Measurements from ENCODE around the gene HSBP1L1. TPM values are rescaled to one million over a fixed set of nuclear protein-coding genes. Genes with fewer than 3 reads are reported as not detected.

Gene HSBP1L1
- total and polyA plus RNA-seq, 2 of the 13 experiments (the other 11 are each of a cell fraction or from before 2014, with no cell fraction given): 22.6 to 45.1 TPM

DNA sequence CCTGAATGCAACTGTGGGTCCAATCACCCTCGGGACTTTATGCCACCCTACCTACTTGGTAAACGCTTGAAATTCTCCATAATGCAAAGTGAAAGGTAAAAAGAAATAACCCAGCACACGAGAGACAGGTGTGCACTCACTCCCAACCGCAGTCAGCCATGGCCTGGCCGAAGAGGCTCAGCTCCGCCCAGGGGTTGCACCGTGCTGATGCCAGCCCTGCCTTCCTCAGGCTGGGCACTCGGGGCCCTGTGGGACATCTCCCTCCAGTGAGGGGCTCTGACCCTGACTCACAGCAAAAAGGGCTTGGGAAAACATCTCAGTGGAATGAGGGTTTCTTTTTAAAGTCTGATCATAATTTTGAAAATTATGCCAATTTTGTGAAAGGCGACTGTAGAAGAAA, 26.2 kb upstream of the HSBP1L1 start:
- TF ChIP-seq SIX4 (CRISPR knock-in tag; IDR thresholded peaks at IDR 0.05) (no peak), RFXANK (CRISPR knock-in tag; IDR thresholded peaks at IDR 0.05) (no peak), ZNF317 (CRISPR knock-in tag; IDR thresholded peaks at IDR 0.05) (no peak), NPAS2 (CRISPR knock-in tag; IDR thresholded peaks at IDR 0.05; ENCODE audit: borderline replicate concordance) (no peak)
- TF ChIP-seq, protein P1, sequence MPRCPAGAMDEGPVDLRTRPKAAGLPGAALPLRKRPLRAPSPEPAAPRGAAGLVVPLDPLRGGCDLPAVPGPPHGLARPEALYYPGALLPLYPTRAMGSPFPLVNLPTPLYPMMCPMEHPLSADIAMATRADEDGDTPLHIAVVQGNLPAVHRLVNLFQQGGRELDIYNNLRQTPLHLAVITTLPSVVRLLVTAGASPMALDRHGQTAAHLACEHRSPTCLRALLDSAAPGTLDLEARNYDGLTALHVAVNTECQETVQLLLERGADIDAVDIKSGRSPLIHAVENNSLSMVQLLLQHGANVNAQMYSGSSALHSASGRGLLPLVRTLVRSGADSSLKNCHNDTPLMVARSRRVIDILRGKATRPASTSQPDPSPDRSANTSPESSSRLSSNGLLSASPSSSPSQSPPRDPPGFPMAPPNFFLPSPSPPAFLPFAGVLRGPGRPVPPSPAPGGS (CRISPR knock-in tag; IDR thresholded peaks at IDR 0.05): no peak
- 91% methylated on average over 9 of the region's 9 CpGs for WGBS (ENCODE audit: low lambda C conversion rate)
- Histone ChIP-seq H3K4me1 (ENCODE audit: insufficient read depth, low read length) (peaks cover 86% of the 10 kb centered on the region), H3K36me3 (replicated peaks in 1 of 2; ENCODE audit: control insufficient read depth in 1 of 2, insufficient read depth in 2 of 2, low read length in 2 of 2) (peaks cover 9 to 31% of the 10 kb centered on the region in 2 experiments; a peak in 4 of 5 replicates), H3K27ac (ENCODE audit: extremely low read length, insufficient read depth, low read length) (no peak overlapping the region), H3K9ac (ENCODE audit: insufficient read depth, low read depth, low read length) (no peak overlapping the region), H2AFZ (ENCODE audit: low read length) (no peak overlapping the region), H4K20me1 (ENCODE audit: insufficient read depth, low read length) (peaks cover 15% of the 10 kb centered on the region; the same call in 1 of the 2 replicates), H3K9me3 (ENCODE audit: low read length) (peaks cover 1% of the 10 kb centered on the region; the same call in 1 of the 2 replicates), H3K4me3 (replicated peaks in 1 of 3; ENCODE audit: insufficient read depth in 1 of 3, low read depth in 2 of 3, low read length in 3 of 3) (no peak overlapping the region), H3K79me2 (ENCODE audit: insufficient read depth, low read length) (peaks cover 84% of the 10 kb centered on the region), H3K27me3 (ENCODE audit: control insufficient read depth in 1 of 2, insufficient read depth in 2 of 2, low read length in 2 of 2) (no peaks in the 10 kb centered on the region), H3K4me2 (ENCODE audit: low read depth, low read length) (no peak overlapping the region)
- FAIRE-seq (no peak), ATAC-seq (no peak), DNase-seq (ENCODE audit: low spot score) (no peak)
- ChIA-PET CTCF (ENCODE audit: low intra/inter-chr PET ratio, low total read pairs) (no interaction called here), POLR2A (no interaction called here)
- in situ Hi-C loops (cut with HindIII; ENCODE audit: extremely low pct_ligation_motif_present, low pct_unique_long_range_greater_than_20kb): loop anchor here (10.0 kb wide), 1 partner anchor 167 kb away; the partner anchor contains the start of gene ADNP2
- intact Hi-C loops (cut with micrococcal nuclease; ENCODE audit: unreplicated experiment): no loop called here
- BruUV-seq (replicated peaks): no TSS peak

DNA sequence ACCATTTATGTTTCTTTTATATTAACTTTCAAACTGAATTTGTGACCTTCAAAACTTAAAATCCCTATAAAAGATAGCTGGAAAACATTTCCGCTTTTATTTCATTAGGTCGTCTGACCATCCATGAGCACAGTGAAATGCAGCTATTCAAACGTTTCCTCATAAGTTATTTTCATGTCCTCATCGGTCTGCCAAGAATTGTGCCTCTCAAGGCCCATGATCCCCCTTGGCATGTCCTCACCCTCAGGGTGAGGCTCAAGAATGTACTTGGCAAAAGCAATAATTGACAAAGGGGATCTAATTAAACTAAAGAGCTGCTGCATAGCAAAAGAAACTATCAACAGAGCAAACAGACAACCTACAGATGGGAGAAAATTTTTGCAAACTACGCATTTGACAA, 25.3 kb upstream of the HSBP1L1 start:
- no peak overlapping the region for H3K9ac ChIP-seq (ENCODE audit: insufficient read depth, low read depth, low read length)
- no peaks in the 10 kb centered on the region for H3K27me3 ChIP-seq (ENCODE audit: control insufficient read depth in 1 of 2, insufficient read depth in 2 of 2, low read length in 2 of 2)
- ATAC-seq (no peak), FAIRE-seq (no peak), DNase-seq (ENCODE audit: low spot score) (no peak)
- H3K27ac ChIP-seq (ENCODE audit: extremely low read length, insufficient read depth, low read length): no peak overlapping the region
- peaks cover 78% of the 10 kb centered on the region for H3K4me1 ChIP-seq (ENCODE audit: insufficient read depth, low read length)
- no peak overlapping the region for H3K4me2 ChIP-seq (ENCODE audit: low read depth, low read length)
- 94% methylated on average over 5 of the region's 5 CpGs for WGBS (ENCODE audit: low lambda C conversion rate)
- peaks cover 82% of the 10 kb centered on the region for H3K79me2 ChIP-seq (ENCODE audit: insufficient read depth, low read length)
- intact Hi-C loops (cut with micrococcal nuclease; ENCODE audit: unreplicated experiment): no loop called here
- no TSS peak for BruUV-seq (replicated peaks)
- H2AFZ ChIP-seq (ENCODE audit: low read length): no peak overlapping the region
- H3K9me3 ChIP-seq (ENCODE audit: low read length): no peaks in the 10 kb centered on the region
- in situ Hi-C loops (cut with HindIII; ENCODE audit: extremely low pct_ligation_motif_present, low pct_unique_long_range_greater_than_20kb): loop anchor here (10.0 kb wide), 1 partner anchor 166 kb away; the partner anchor contains the start of gene ADNP2
- no peak overlapping the region for H3K4me3 ChIP-seq (replicated peaks in 1 of 3; ENCODE audit: insufficient read depth in 1 of 3, low read depth in 2 of 3, low read length in 3 of 3)
- ChIA-PET POLR2A (interaction anchor here (1.5 kb wide), 1 partner anchor 94 kb away, joined by 4 read pairs; no protein-coding TSS in a partner anchor), CTCF (ENCODE audit: low intra/inter-chr PET ratio, low total read pairs) (no interaction called here)
- H4K20me1 ChIP-seq (ENCODE audit: insufficient read depth, low read length): peaks cover 9% of the 10 kb centered on the region; the same call in 1 of the 2 replicates
- H3K36me3 ChIP-seq (replicated peaks in 1 of 2; ENCODE audit: control insufficient read depth in 1 of 2, insufficient read depth in 2 of 2, low read length in 2 of 2): peaks cover 9 to 34% of the 10 kb centered on the region in 2 experiments; a peak in 4 of 5 replicates
- TF ChIP-seq, protein P2, sequence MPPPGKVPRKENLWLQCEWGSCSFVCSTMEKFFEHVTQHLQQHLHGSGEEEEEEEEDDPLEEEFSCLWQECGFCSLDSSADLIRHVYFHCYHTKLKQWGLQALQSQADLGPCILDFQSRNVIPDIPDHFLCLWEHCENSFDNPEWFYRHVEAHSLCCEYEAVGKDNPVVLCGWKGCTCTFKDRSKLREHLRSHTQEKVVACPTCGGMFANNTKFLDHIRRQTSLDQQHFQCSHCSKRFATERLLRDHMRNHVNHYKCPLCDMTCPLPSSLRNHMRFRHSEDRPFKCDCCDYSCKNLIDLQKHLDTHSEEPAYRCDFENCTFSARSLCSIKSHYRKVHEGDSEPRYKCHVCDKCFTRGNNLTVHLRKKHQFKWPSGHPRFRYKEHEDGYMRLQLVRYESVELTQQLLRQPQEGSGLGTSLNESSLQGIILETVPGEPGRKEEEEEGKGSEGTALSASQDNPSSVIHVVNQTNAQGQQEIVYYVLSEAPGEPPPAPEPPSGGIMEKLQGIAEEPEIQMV (CRISPR knock-in tag; IDR thresholded peaks at IDR 0.05; ENCODE audit: low read depth): no peak
- TF ChIP-seq KLF13 (CRISPR knock-in tag; IDR thresholded peaks at IDR 0.05) (no peak), ZNF331 (CRISPR knock-in tag; IDR thresholded peaks at IDR 0.05) (no peak), ZNF547 (CRISPR knock-in tag; IDR thresholded peaks at IDR 0.05) (no peak), ZNF451 (CRISPR knock-in tag; IDR thresholded peaks at IDR 0.05) (no peak)
- TF ChIP-seq, protein P3, sequence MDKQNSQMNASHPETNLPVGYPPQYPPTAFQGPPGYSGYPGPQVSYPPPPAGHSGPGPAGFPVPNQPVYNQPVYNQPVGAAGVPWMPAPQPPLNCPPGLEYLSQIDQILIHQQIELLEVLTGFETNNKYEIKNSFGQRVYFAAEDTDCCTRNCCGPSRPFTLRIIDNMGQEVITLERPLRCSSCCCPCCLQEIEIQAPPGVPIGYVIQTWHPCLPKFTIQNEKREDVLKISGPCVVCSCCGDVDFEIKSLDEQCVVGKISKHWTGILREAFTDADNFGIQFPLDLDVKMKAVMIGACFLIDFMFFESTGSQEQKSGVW (CRISPR knock-in tag; IDR thresholded peaks at IDR 0.05; ENCODE audit: borderline replicate concordance): no peak
- TF ChIP-seq, protein P4, sequence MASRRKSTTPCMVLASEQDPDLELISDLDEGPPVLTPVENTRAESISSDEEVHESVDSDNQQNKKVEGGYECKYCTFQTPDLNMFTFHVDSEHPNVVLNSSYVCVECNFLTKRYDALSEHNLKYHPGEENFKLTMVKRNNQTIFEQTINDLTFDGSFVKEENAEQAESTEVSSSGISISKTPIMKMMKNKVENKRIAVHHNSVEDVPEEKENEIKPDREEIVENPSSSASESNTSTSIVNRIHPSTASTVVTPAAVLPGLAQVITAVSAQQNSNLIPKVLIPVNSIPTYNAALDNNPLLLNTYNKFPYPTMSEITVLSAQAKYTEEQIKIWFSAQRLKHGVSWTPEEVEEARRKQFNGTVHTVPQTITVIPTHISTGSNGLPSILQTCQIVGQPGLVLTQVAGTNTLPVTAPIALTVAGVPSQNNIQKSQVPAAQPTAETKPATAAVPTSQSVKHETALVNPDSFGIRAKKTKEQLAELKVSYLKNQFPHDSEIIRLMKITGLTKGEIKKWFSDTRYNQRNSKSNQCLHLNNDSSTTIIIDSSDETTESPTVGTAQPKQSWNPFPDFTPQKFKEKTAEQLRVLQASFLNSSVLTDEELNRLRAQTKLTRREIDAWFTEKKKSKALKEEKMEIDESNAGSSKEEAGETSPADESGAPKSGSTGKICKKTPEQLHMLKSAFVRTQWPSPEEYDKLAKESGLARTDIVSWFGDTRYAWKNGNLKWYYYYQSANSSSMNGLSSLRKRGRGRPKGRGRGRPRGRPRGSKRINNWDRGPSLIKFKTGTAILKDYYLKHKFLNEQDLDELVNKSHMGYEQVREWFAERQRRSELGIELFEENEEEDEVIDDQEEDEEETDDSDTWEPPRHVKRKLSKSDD (CRISPR knock-in tag; IDR thresholded peaks at IDR 0.05; ENCODE audit: low read depth): no peak

All from HepG2 (cell line).